Stimulated activated CD4-positive, alpha-beta T cell treated with anti-CD3 and anti-CD28 coated beads, TNF-alpha, amount 100 ng/mL, for 1 hour (primary cell): Measurements from ENCODE around the gene GDF10.
A peak's percentile ranks its signal among the peaks of the same experiment; 100 is the strongest.

ENCODE experiments used
- DNase-seq, 3 donors: peaks; one replicate each; pipeline ENCODE4 v3.0.0-alpha.2; 2020; ENCODE audit warnings: low read depth in 3 of 3, low spot score in 1 of 3

GDF10 gene

GRCh38 chr10:47268696-47269095 is 31.3 kb upstream of the GDF10 start:
- no peak for DNase-seq

GRCh38 chr10:47269294-47269693 is 30.7 kb upstream of the GDF10 start:
- no peak for DNase-seq

- DNase-seq = no peak
Observed at GRCh38 chr10:47276071-47276470, 23.9 kb upstream of the GDF10 start.

- DNase-seq = no peak
Observed at GRCh38 chr10:47276576-47277351, 23.2 kb upstream of the GDF10 start.

GRCh38 chr10:47277352-47278151 is 22.4 kb upstream of the GDF10 start:
- DNase-seq = peak in 1 of 3 donors; percentile 24

GRCh38 chr10:47278152-47278473 is 21.9 kb upstream of the GDF10 start:
- no peak for DNase-seq

- DNase-seq = no peak
Observed at GRCh38 chr10:47278720-47279119, 21.3 kb upstream of the GDF10 start.

GRCh38 chr10:47279276-47279675 is 20.7 kb upstream of the GDF10 start:
- no peak for DNase-seq

GRCh38 chr10:47282005-47282656 is 17.9 kb upstream of the GDF10 start:
- no peak for DNase-seq

- DNase-seq = no peak
Observed at GRCh38 chr10:47282657-47283018, 17.4 kb upstream of the GDF10 start.

GRCh38 chr10:47283101-47283630 is 16.8 kb upstream of the GDF10 start:
- no peak for DNase-seq

- no peak for DNase-seq
Observed at GRCh38 chr10:47283848-47284247, 16.1 kb upstream of the GDF10 start.

GRCh38 chr10:47285381-47286115 is 14.4 kb upstream of the GDF10 start:
- DNase-seq = no peak

- DNase-seq = no peak
Observed at GRCh38 chr10:47286116-47286505, 13.9 kb upstream of the GDF10 start.

- DNase-seq = no peak
Observed at GRCh38 chr10:47286591-47287315, 13.2 kb upstream of the GDF10 start.

GRCh38 chr10:47287365-47287802 is 12.6 kb upstream of the GDF10 start:
- no peak for DNase-seq

GRCh38 chr10:47287805-47288204 is 12.2 kb upstream of the GDF10 start:
- DNase-seq = no peak

- DNase-seq = no peak
Observed at GRCh38 chr10:47288236-47288635, 11.8 kb upstream of the GDF10 start.

- no peak for DNase-seq
Observed at GRCh38 chr10:47288916-47289495, 11.0 kb upstream of the GDF10 start.

GRCh38 chr10:47289921-47290320 is 10.1 kb upstream of the GDF10 start:
- DNase-seq = no peak
